ENCODE measurements around the gene FAM13A. TPM values are rescaled to one million over a fixed set of nuclear protein-coding genes. Genes with fewer than 3 reads are reported as not detected.

Gene FAM13A
- total and polyA plus RNA-seq, 2 of the 8 experiments (the other 6 are each of a cell fraction or from before 2014, with no cell fraction given) = 7.1 to 16.5 TPM

DNA sequence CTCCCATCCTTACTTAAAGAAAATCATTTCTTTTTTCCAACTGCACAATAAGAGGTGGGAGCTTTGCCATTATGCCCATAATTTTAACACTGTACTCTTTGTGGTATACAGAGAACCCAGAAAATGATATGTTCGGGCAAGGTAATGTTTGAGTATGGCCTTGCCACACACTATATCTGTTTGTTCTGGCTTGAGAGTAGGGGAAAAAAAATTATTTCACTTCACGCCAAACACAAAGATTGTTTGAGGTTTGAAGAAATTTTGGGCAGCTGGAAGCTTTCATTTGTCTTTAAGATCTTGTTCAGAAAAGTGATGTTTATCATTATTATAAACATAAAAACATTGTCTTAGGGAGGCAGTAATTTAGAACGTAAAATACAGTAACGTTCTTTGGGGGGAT is 244.0 kb downstream of the FAM13A start:
- no peaks in the 10 kb centered on the region for H3K27me3 ChIP-seq (replicated peaks in 1 of 4; ENCODE audit: control insufficient read depth in 3 of 4, extremely low read depth in 1 of 4, insufficient read depth in 3 of 4, low read length in 3 of 4)
- H4K20me1 ChIP-seq (replicated peaks in 1 of 2; ENCODE audit: control insufficient read depth in 1 of 2, insufficient read depth in 2 of 2, low read length in 2 of 2) = no peaks in the 10 kb centered on the region
- no peak overlapping the region for H3K4ac ChIP-seq (replicated peaks; ENCODE audit: insufficient read length, low read depth, low read length)
- 91% methylated on average over 4 of the region's 4 CpGs; no CpG with 5 or more reads in 1 of the 2 experiments for WGBS, 2 experiments (ENCODE audit: extremely low coverage in 1 of 2, insufficient coverage in 1 of 2, insufficient read length in 1 of 2, insufficient replicate concordance in 2 of 2, low coverage in 1 of 2, low lambda C conversion rate in 2 of 2, missing lambda C conversion rate in 1 of 2)
- H4K5ac ChIP-seq (ENCODE audit: insufficient read length, low read depth, low read length) = no peak overlapping the region
- H3K9ac ChIP-seq (replicated peaks in 1 of 4; ENCODE audit: extremely low read depth in 1 of 4, low read depth in 3 of 4, low read length in 3 of 4) = no peak overlapping the region
- H3K79me2 ChIP-seq (ENCODE audit: control insufficient read depth in 1 of 2, insufficient read depth in 2 of 2, low read length in 2 of 2) = no peaks in the 10 kb centered on the region
- H2BK20ac ChIP-seq (ENCODE audit: low read length) = no peak overlapping the region
- FAIRE-seq (no peak), DNase-seq (ENCODE audit: low read depth in 1 of 2, low spot score in 2 of 2) (no peak)
- H2BK12ac ChIP-seq (ENCODE audit: low read depth, low read length) = no peak overlapping the region
- no peak overlapping the region for H3K27ac ChIP-seq (ENCODE audit: low read depth, low read length)
- no peak overlapping the region for H3K18ac ChIP-seq (ENCODE audit: extremely low read depth, low read length)
- no peak overlapping the region for H2AK5ac ChIP-seq (ENCODE audit: low read depth, low read length)
- H3K9me3 ChIP-seq (ENCODE audit: insufficient read depth in 2 of 2, low read depth in 1 of 2, low read length in 1 of 2) = no peaks in the 10 kb centered on the region
- H3K4me1 ChIP-seq (replicated peaks in 1 of 4; ENCODE audit: control insufficient read depth in 3 of 4, insufficient read depth in 4 of 4, low read length in 3 of 4) = no peaks in the 10 kb centered on the region
- H3K56ac ChIP-seq (replicated peaks; ENCODE audit: insufficient read length, low read depth, low read length) = no peak overlapping the region
- H2BK15ac ChIP-seq (ENCODE audit: low read length) = no peak overlapping the region
- H2BK120ac ChIP-seq (replicated peaks; ENCODE audit: low read depth, low read length) = no peak overlapping the region
- H3K4me3 ChIP-seq (ENCODE audit: extremely low read depth in 1 of 4, insufficient read depth in 2 of 4, low read depth in 3 of 4, low read length in 4 of 4) = no peak overlapping the region
- no peak overlapping the region for H3K23ac ChIP-seq (ENCODE audit: insufficient read length)
- H3K36me3 ChIP-seq (ENCODE audit: control insufficient read depth in 2 of 4, insufficient read depth in 4 of 4, low read length in 3 of 4) = no peaks in the 10 kb centered on the region
- CTCF ChIA-PET (ENCODE audit: partially characterized antibody) = interaction anchor here (12.6 kb wide), 1 partner anchor 210 kb away, joined by 224 read pairs; no protein-coding TSS in a partner anchor
- H3K4me2 ChIP-seq (ENCODE audit: insufficient read depth in 1 of 2, low read depth in 2 of 2, low read length in 2 of 2) = no peak overlapping the region
- no peak overlapping the region for H2AFZ ChIP-seq (ENCODE audit: low read length)
- H3K79me1 ChIP-seq (ENCODE audit: low read depth, low read length) = no peaks in the 10 kb centered on the region
- no peak for TF ChIP-seq USF2 (IDR thresholded peaks at IDR 0.05; ENCODE audit: low read length)
- no peak for TF ChIP-seq TBP (IDR thresholded peaks at IDR 0.05; ENCODE audit: low read depth, low read length)
- no peak for TF ChIP-seq SIX5 (IDR thresholded peaks at IDR 0.05; ENCODE audit: low read depth, low read length)
- no peak for TF ChIP-seq SAP30 (IDR thresholded peaks at IDR 0.05; ENCODE audit: insufficient read depth, insufficient replicate concordance, low read length)
- no peak for TF ChIP-seq SIRT6 (IDR thresholded peaks at IDR 0.05; ENCODE audit: low read length)
- no peak for TF ChIP-seq TCF12 (IDR thresholded peaks at IDR 0.05; ENCODE audit: low read depth, low read length)
- POLR2A ChIA-PET (ENCODE audit: partially characterized antibody) = no interaction called here
- no peaks in the 10 kb centered on the region for H3K23me2 ChIP-seq (ENCODE audit: low read depth, low read length)
- H2BK5ac ChIP-seq (ENCODE audit: low read depth, low read length) = no peak overlapping the region
- no peak overlapping the region for H4K8ac ChIP-seq (ENCODE audit: extremely low read depth, insufficient read depth, low read length)
- H3K14ac ChIP-seq (ENCODE audit: insufficient read length) = no peak overlapping the region
- H4K91ac ChIP-seq (replicated peaks; ENCODE audit: insufficient read length, low read length) = no peak overlapping the region

Data from H1 (cell line).